Measurements from ENCODE around the gene TRAF6.

Gene TRAF6

GRCh38 chr11:36443661-36444060 is 66.4 kb downstream of the TRAF6 start:
- no peak for DNase-seq (ENCODE audit: low read depth)
- H3K4me3 ChIP-seq (ENCODE audit: low read depth, low read length) = no peak overlapping the region

GRCh38 chr11:36441610-36442208 is 68.4 kb downstream of the TRAF6 start:
- H3K4me3 ChIP-seq (ENCODE audit: low read depth, low read length) = no peak overlapping the region
- no peak for DNase-seq (ENCODE audit: low read depth)

- H3K4me3 ChIP-seq (ENCODE audit: low read depth, low read length) = no peak overlapping the region
- no peak for DNase-seq (ENCODE audit: low read depth)
These were observed 71.9 kb downstream of the TRAF6 start for GRCh38 chr11:36438126-36438525.

- DNase-seq (ENCODE audit: low read depth) = no peak
- H3K4me3 ChIP-seq (ENCODE audit: low read depth, low read length) = no peak overlapping the region
These were observed 72.7 kb downstream of the TRAF6 start for GRCh38 chr11:36437413-36437812.
